Right lobe of liver (tissue), 6 donors: ENCODE results near the gene CDH4. TPM values are rescaled to one million over a fixed set of nuclear protein-coding genes. Genes with fewer than 3 reads are reported as not detected.
"Not testable (repeated sequence)": the region's sequence is repeated elsewhere in the genome, so short reads cannot be mapped to it uniquely, and the experiment has no call there.

Source experiments
- ATAC-seq, 4 donors: fragments of 200-7000 bp; cut with Tn5 transposase; one replicate each; pipeline ENCODE4 v1.9.1; 2020; ENCODE audit warnings: mild to moderate bottlenecking in 4 of 4, moderate library complexity in 4 of 4
- DNase-seq, 3 donors: peaks; one replicate each; pipeline ENCODE4 v3.0.0-alpha.2; 2020
- H3K27ac ChIP-seq, 3 donors: fragments of 200-600 bp; one replicate each; pipeline ENCODE4 v1.8.0; 2022
- H3K27me3 ChIP-seq, 2 donors: fragments of 200-600 bp; one replicate each; pipeline ENCODE4 v1.8.0; 2022
- H3K36me3 ChIP-seq, 4 donors: fragments of 200-600 bp; sonication (generic) in 1 of 4; one replicate each; pipeline versions ENCODE4 v1.5.1 to v1.8.0; 2017 to 2022; ENCODE audit warnings: control low read depth in 1 of 4
- H3K4me1 ChIP-seq, 4 donors: fragments of 200-600 bp; sonication (generic) in 1 of 4; one replicate each; pipeline versions ENCODE4 v1.5.1 to v1.8.0; 2017 to 2022; ENCODE audit warnings: control low read depth in 1 of 4
- H3K4me3 ChIP-seq, 3 donors: fragments of 200-600 bp; one replicate each; pipeline ENCODE4 v1.8.0; 2022
- H3K9me3 ChIP-seq, 4 donors: fragments of 200-600 bp; sonication (generic) in 1 of 4; one replicate each; pipeline versions ENCODE4 v1.5.1 to v1.8.0; 2017 to 2022; ENCODE audit warnings: control low read depth in 1 of 4
- POLR2A ChIP-seq: fragments of 450-650 bp; IDR thresholded peaks from one replicate; pipeline ENCODE4 v1.6.1; 2017; ENCODE audit warnings: antibody characterized with exemption, mild to moderate bottlenecking
- WGBS: methylation state at CpG from one replicate; pipeline ENCODE4 v1.1.6; 2018; ENCODE audit warnings: low coverage, low lambda C conversion rate; ENCODE audit not compliant: insufficient coverage; ENCODE audit errors: missing lambda C conversion rate; 5-methylcytosine and 5-hydroxymethylcytosine counted together
- intact Hi-C, 2 donors: fragments of 100-400 bp; cut with DNase I; formaldehyde crosslinking; loops; one replicate each; pipeline versions ENCODE4 v1.11.2 to v1.14.1; 2022
- total RNA-seq, 6 experiments: library from RNA; depleted of rRNA in 2 of 6; stranded (reverse); fragments of >200 nt in 2 of 6; fragmentation: NEBNext Ultra II Directional in 3 of 6; extraction: Animal tissue kit (Norgen Biotek cat#: 25700) in 3 of 6; gene quantifications; one replicate each; pipeline versions ENCODE4 v1.1.0 to v1.2.4, GENCODE V29; 2016 to 2023
- TF ChIP-seq, protein P1 (sequence below), 4 donors: fragments of 200-600 bp in 3 of 4; fragments of 450-650 bp in 1 of 4; IDR thresholded peaks; one replicate each; pipeline versions ENCODE4 v1.5.1 to v1.8.0; 2016 to 2022; ENCODE audit warnings: antibody characterized with exemption in 4 of 4, mild to moderate bottlenecking in 2 of 4
- donor health status: DM: no; HTN: yes; CAD: no.
- donor health status: DM: no; HTN: no; CAD: no.
- donor health status: DM: no; HTN: no; CAD: no.
- donor health status: DM: no; HTN: yes; CAD: no.
- donor health status: DM: no; HTN: yes; CAD: no.

The CDH4 gene
- total RNA-seq, 6 experiments from 2014 or later: 0.02 to 0.14 (median 0.09) TPM; not detected in 3

DNA sequence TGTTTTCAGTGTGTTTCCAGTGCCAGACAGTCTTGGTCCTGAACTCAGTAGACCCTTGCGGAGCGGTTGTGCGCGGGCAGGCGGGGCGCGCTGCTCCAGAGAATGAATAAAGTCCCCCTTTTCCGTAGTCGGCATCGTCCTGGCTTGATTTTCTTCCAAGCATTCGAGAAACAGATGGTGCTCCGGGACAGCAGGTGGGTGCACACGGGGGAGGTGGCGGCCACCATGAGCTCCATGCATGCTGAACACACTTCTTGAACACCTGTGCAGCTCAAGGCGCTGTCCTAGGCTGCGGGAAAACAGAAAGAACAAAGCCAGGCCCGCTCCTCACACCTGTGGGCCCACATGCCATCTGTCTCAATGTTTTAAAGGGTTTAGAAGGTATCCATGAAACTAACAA is 688.4 kb downstream of the CDH4 start:
- Histone ChIP-seq H3K27me3 (no peaks in the 10 kb centered on the region), H3K4me3 (no peak overlapping the region), H3K9me3 (no peaks in the 10 kb centered on the region), H3K36me3 (no peaks in the 10 kb centered on the region), H3K4me1 (no peaks in the 10 kb centered on the region), H3K27ac (no peak overlapping the region)
- TF ChIP-seq, protein P1, sequence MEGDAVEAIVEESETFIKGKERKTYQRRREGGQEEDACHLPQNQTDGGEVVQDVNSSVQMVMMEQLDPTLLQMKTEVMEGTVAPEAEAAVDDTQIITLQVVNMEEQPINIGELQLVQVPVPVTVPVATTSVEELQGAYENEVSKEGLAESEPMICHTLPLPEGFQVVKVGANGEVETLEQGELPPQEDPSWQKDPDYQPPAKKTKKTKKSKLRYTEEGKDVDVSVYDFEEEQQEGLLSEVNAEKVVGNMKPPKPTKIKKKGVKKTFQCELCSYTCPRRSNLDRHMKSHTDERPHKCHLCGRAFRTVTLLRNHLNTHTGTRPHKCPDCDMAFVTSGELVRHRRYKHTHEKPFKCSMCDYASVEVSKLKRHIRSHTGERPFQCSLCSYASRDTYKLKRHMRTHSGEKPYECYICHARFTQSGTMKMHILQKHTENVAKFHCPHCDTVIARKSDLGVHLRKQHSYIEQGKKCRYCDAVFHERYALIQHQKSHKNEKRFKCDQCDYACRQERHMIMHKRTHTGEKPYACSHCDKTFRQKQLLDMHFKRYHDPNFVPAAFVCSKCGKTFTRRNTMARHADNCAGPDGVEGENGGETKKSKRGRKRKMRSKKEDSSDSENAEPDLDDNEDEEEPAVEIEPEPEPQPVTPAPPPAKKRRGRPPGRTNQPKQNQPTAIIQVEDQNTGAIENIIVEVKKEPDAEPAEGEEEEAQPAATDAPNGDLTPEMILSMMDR (IDR thresholded peaks at IDR 0.05): no peak
- no peak for TF ChIP-seq POLR2A
- intact Hi-C loops: no loop called here
- DNase-seq (no peak), ATAC-seq (no peak)
- 87% methylated on average over 4 of the region's 17 CpGs for WGBS

GRCh38 chr20:61940976-61941720 is 689.1 kb downstream of the CDH4 start:
- H3K9me3 ChIP-seq: no peaks in the 10 kb centered on the region
- ATAC-seq (no peak), DNase-seq (peak in 1 of 3 donors; percentile 30)
- no peaks in the 10 kb centered on the region for H3K27me3 ChIP-seq
- intact Hi-C loops: no loop called here
- whole genome bisulfite sequencing: 79% methylated on average over 4 of the region's 16 CpGs
- no peaks in the 10 kb centered on the region for H3K36me3 ChIP-seq
- no peak overlapping the region for H3K27ac ChIP-seq
- H3K4me3 ChIP-seq: no peak overlapping the region
- H3K4me1 ChIP-seq: no peaks in the 10 kb centered on the region
- TF ChIP-seq, protein P1 (IDR thresholded peaks at IDR 0.05): no peak
- TF ChIP-seq POLR2A: no peak

DNA sequence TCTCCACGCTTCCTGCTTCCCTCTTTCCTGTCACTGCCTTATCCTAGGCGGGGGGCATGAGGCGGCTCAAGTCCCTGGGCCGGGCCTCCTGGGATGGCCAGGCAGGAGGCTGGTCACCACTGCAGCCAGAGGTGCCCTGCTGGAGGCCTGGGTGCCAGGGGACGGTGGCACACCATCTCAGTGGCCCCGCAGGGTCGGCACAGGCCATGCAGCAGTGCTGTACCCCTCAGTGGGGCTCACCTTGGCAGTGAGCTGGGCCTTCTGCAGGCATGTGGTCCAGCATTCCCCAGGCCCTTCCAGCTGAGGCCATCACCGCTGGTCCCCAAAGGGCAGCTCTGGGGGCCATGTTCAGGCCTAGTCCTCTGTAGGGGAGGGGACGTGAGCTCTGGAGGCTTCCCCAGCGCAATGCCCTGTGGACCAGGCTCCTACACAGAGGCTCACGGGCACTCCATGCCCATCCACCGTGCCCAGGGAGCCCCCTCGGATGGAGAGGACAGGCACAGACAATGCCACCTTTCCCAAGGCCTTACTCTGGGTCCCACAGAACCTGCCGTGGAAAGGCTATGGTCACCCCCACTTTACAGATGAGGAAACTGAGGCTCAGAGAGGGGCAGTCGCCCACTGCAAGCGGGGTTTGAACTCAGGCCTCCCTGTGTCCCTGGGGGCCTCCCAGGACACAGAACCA is 689.8 kb downstream of the CDH4 start:
- ATAC-seq (peak in 1 of 4 donors; percentile 28), DNase-seq (peak in 2 of 3 donors; percentile 37 to 43)
- whole genome bisulfite sequencing: 100% methylated on average over 1 of the region's 16 CpGs
- intact Hi-C loops: no loop called here
- no peak for TF ChIP-seq POLR2A
- TF ChIP-seq, protein P1 (IDR thresholded peaks at IDR 0.05): no peak
- Histone ChIP-seq H3K27ac (no peak overlapping the region), H3K9me3 (no peaks in the 10 kb centered on the region), H3K4me1 (no peaks in the 10 kb centered on the region), H3K4me3 (no peak overlapping the region), H3K36me3 (no peaks in the 10 kb centered on the region), H3K27me3 (no peaks in the 10 kb centered on the region)

DNA sequence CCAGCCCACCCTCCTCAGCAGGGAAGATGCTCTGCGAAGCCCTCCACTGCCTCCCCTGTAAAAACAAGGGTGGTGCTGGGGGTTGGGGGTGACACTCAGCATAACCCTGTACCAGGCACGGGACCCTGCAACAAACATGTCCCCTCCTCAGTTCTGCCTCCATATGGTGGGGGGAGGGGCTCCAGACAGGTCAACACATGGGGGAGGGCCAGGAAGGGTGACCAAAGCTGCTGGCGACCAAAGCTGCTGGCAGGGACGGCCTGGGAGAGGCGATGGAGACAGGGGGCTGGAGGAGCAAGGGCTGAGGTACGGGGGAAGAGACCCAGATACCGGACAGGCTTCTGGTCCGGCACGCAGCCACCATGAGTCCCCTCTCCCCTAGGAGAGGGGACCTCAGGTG is 690.5 kb downstream of the CDH4 start:
- DNase-seq: peak in 2 of 3 donors; percentile 40
- H3K4me3 ChIP-seq: no peak overlapping the region

DNA sequence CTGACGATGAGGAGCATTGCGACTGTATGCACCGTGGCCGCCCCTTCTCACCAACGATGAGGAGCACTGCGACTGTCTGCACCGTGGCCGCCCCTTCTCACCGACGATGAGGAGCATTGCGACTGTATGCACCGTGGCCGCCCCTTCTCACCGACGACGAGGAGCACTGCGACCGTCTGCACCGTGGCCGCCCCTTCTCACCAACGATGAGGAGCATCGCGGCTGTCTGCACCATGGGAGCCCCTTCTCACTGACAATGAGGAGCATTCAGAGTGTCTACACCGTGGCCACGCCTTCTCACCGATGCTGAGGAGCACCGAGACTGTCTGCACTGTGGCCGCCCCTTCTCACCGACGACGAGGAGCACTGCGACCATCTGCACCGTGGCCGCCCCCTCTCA is 692.9 kb downstream of the CDH4 start:
- intact Hi-C loops, H3K4me1 ChIP-seq, H3K4me3 ChIP-seq, H3K36me3 ChIP-seq, H3K27me3 ChIP-seq, H3K27ac ChIP-seq, DNase-seq, H3K9me3 ChIP-seq, ATAC-seq: not testable (repeated sequence)
- WGBS: no CpG with 5 or more reads among the region's 34 CpGs

More for the DNA sequence above, 690.5 kb downstream of the CDH4 start:
- Histone ChIP-seq H3K9me3 (no peaks in the 10 kb centered on the region), H3K4me1 (no peaks in the 10 kb centered on the region), H3K36me3 (no peaks in the 10 kb centered on the region), H3K27ac (no peak overlapping the region), H3K27me3 (no peaks in the 10 kb centered on the region)
- intact Hi-C loops: no loop called here
- 100% methylated on average over 1 of the region's 9 CpGs for WGBS
- ATAC-seq: peak in 1 of 4 donors; percentile 34
- TF ChIP-seq, protein P1 (IDR thresholded peaks at IDR 0.05): no peak
- no peak for TF ChIP-seq POLR2A

DNA sequence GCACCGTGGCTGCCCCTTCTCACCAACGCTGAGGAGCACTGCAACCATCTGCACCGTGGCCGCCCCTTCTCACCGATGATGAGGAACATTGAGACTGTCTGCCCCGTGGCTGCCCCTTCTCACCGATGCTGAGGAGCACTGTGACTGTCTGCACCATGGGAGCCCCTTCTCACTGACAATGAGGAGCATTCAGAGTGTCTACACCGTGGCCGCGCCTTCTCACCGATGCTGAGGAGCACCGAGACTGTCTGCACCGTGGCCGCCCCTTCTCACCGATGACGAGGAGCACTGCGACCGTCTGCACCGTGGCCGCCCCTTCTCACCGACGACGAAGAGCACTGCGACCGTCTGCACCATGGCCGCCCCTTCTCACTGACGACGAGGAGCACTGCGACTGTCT is 693.4 kb downstream of the CDH4 start:
- 98% methylated on average over 9 of the region's 29 CpGs for WGBS
- H3K27ac ChIP-seq, H3K9me3 ChIP-seq, DNase-seq, H3K4me3 ChIP-seq, intact Hi-C loops, H3K27me3 ChIP-seq, H3K36me3 ChIP-seq, H3K4me1 ChIP-seq, ATAC-seq: not testable (repeated sequence)

- H3K27ac ChIP-seq, DNase-seq, ATAC-seq, H3K9me3 ChIP-seq, H3K36me3 ChIP-seq, H3K4me3 ChIP-seq, intact Hi-C loops, H3K27me3 ChIP-seq, H3K4me1 ChIP-seq: not testable (repeated sequence)
- WGBS: 87% methylated on average over 21 of the region's 28 CpGs
Measured at GRCh38 chr20:61948056-61948455, 696.0 kb downstream of the CDH4 start.
